Left ventricle myocardium superior (tissue), 1 donor: ENCODE measurements around the gene UPK3BL1. TPM values are rescaled to one million over a fixed set of nuclear protein-coding genes. Genes with fewer than 3 reads are reported as not detected.
"Not testable (repeated sequence)": the region's sequence is repeated elsewhere in the genome, so short reads cannot be mapped to it uniquely, and the experiment has no call there.

Experiments used
- ATAC-seq: fragments of 200-7000 bp; cut with Tn5 transposase; one replicate; pipeline ENCODE4 v1.9.1; 2020; ENCODE audit warnings: mild to moderate bottlenecking, moderate library complexity
- DNase-seq: peaks from one replicate; pipeline ENCODE4 v3.0.0-alpha.2; 2020
- intact Hi-C: fragments of 100-400 bp; cut with micrococcal nuclease; formaldehyde crosslinking; loops from one replicate; pipeline ENCODE4 v1.11.0; 2022
- total RNA-seq: library from RNA; stranded (reverse); fragmentation: NEBNext Ultra II Directional; extraction: Animal tissue kit (Norgen Biotek cat#: 25700); gene quantifications from one replicate; pipeline ENCODE4 v1.2.1, GENCODE V29; 2021
- donor health status: DM: no; HTN: yes; CAD: no; lungs with severe emphysema.

Gene UPK3BL1
- total RNA-seq, 1 donor from 2014 or later: 13.0 TPM

DNA sequence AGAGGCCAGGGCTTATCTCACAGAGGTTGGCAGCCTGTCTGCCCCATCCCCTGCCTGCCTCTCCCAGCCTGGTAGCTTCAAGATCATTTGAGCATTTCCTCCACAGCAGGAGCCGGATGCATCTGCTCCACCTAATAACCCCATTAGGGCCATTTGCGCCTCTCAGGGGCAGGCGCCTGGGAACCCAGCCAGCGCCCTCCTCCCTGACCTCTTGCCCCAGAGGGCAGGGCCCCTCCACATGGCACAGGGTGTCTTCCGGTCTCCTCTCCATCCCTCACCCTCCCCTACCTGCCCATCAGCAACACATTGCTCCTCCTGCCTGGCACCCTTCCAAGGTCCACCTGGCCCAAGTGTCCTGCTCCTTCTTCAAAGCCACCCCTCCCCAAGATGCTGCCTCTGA lies 7.2 kb downstream of the UPK3BL1 start:
- peak; percentile 12 for ATAC-seq
- DNase-seq, intact Hi-C loops: not testable (repeated sequence)

DNA sequence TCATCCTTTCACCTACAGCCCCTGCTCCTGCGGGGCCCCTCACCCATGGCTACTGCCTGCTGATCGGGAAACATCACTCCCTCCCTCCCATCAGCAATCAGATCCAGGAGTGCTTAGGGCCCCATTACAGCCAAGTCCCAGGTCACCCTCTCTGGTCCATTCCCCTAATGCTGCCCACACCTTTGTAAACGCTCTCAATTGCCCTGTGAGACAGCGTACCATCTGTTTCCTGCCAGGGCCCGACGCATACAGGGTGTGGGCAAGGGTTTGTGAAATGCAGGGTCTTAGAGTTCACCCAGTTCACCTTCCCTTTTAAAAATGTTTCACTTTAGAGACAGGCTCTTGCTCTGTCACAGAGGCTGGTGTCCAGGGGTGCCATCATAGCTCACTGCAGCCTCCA lies 8.3 kb downstream of the UPK3BL1 start:
- not testable (repeated sequence) for DNase-seq

DNA sequence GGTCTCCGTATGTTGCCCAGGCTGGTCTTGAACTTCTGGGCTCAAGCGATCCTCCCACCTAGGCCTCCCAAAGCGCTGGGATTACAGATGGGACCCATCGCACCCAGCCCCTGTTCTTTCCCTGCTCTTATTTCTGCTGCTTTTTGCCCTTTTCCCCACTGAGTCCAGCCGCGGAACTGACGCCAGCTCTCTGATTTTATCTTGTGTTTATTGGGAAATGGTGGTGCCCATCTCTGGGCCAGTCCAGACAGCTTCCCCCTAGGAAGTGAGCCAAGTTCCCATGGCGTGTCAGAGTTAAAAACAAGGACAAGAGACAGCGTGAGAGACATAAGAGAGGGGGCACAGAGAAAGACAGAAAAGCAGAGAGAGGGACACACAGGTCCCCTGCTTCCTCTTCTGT lies 12.0 kb downstream of the UPK3BL1 start:
- intact Hi-C loops, ATAC-seq: not testable (repeated sequence)
- peak; percentile 5 for DNase-seq

More for the DNA sequence above, 8.3 kb downstream of the UPK3BL1 start:
- ATAC-seq, intact Hi-C loops: not testable (repeated sequence)

DNA sequence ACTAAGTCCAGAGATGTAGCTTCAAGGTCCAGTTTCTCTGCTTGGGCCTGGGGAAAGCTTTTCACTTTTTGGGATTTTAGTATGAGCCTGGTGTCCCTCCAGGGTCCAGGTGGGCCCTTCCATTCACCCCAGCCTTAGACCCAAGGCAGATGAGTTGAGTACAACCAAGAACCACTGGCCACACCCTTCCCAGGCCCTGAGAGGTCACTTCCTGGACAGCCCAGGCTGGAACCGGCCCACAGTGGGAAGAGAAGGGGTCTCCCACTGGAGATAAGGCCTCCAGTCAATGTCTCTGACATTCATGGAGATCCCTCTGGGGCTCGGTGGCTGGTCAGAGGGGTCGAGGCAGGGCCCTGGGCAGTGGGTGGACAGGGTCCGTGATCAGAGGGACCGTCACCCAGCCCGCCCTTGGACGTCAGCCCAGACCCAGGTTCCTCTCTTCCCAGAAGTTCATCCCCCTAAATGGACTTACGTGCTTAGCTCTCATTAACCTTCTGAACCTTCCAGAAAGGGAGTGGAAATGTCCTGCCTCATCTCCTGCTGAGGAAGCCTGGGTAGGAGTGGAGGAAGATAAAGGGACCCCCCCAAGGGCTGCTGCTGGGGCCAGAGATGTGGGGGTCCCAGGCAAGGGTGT lies 15.2 kb downstream of the UPK3BL1 start:
- ATAC-seq: peak; percentile 35
- intact Hi-C loops, DNase-seq: not testable (repeated sequence)

DNA sequence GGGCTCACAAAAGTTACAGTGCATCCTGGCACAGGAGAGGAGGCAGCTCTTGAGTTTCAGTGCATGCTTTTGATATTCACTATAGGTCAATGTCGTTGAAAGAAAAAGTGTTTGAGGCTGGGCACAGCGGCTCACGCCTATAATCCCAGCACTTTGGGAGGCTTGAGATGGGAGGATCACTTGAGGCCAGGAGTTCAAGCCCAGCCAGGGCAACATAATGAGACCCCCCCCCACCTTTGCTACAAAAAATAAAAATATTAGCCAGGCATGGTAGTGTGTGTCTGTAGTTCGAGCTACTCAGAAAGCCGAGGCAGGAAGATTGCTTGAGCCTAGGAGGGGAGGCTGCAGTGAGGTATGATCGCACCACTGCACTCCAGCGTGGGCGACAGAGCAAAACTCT lies 24.5 kb downstream of the UPK3BL1 start:
- ATAC-seq, DNase-seq, intact Hi-C loops: not testable (repeated sequence)

DNA sequence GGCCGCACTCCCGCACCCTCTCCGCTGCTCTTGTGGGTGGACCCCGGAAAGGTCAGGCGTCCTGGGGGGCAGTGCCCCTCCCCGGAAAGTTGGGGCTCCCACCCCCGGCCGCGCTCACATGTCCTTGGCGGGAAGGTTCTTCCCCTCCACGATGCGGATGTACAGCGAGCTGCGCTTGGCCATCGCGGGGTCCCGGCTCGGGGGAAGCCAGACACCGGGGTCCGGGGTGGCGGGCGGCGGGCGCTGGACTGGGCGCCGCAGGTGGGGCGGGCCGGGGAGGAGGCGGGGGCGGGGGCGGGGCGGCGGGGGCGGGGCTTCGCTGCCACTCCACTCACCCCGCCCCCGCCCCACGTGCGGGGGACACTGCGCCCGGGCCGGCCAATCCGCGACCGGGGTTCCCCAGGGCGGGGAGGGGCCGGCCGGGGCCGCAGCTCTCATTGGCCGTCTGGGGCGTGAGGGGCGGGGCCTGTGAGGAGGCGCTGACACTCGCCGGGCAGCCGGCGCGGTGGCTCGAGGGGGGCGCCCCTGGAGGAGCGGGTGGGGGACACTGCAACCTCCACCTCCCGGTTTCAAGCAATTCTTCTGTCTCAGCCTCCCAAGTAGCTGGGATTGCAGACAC lies 26.0 kb downstream of the UPK3BL1 start, which contains the start of gene RASA4:
Gene RASA4, minus strand, starts transcription at position 250 of the 619 bp plus-strand sequence. Its CDS starts 67 bp downstream, at position 183.
- DNase-seq (peak; percentile 77), ATAC-seq (peak; percentile 92)
- intact Hi-C loops: not testable (repeated sequence)

DNA sequence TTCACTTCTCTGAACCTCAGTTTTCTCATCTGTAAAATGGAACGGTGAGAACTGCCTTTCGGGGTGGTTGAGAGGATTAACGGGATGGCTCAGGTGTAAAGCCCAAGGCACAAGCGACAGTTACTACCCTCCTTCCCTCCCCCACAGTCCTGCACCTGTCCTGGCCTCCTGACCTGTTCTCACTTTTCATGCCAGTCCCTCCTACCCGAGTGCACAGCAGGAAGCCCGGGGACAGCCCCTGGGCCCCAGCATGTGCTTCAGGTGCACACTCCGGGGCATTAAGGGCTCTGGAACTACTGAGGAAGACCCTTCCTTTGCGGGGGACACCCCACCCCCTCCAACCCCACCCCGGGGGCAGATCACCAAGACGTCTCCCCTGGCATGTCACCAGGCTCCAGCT lies 26.7 kb downstream of the UPK3BL1 start:
- ATAC-seq, intact Hi-C loops, DNase-seq: not testable (repeated sequence)

DNA sequence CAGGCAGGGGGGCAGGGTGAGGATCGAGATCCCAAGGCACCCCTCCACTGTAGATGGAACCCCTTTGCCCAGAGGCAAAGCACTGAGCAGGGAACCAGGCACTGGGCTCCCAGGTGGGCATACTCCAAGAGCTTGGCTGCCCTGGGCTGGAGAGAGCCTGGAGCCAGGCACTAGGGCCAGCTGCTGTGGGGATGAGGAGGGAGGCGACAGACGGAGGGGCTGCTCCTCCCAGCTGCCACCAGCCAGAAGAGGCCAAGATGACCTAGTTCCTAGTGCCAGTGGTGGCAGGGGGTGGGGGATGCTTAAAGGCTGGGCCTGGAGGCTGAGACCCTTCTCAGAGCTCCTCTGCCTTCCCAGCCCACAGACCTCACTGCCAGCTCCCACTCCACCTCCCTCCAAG lies 27.7 kb downstream of the UPK3BL1 start:
- DNase-seq, intact Hi-C loops, ATAC-seq: not testable (repeated sequence)

DNA sequence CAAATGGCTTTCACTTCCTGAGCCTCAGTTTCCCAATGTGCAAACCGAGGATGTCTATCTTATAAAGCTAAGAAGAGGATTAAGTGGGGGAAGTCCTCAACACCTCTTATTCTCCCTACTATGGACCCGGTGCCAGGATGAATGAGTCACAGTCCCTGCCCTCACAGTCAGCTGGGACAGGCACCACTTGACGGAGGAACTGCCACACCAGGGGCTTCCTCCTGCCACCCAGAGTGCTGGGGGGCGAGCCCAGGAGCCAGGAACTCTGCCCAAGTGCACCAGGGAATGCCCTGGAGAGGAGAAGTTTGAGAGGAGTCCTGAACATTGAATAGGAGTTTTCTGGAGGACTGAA lies 28.3 kb downstream of the UPK3BL1 start:
- intact Hi-C loops, DNase-seq: not testable (repeated sequence)
- peak; percentile 5 for ATAC-seq

DNA sequence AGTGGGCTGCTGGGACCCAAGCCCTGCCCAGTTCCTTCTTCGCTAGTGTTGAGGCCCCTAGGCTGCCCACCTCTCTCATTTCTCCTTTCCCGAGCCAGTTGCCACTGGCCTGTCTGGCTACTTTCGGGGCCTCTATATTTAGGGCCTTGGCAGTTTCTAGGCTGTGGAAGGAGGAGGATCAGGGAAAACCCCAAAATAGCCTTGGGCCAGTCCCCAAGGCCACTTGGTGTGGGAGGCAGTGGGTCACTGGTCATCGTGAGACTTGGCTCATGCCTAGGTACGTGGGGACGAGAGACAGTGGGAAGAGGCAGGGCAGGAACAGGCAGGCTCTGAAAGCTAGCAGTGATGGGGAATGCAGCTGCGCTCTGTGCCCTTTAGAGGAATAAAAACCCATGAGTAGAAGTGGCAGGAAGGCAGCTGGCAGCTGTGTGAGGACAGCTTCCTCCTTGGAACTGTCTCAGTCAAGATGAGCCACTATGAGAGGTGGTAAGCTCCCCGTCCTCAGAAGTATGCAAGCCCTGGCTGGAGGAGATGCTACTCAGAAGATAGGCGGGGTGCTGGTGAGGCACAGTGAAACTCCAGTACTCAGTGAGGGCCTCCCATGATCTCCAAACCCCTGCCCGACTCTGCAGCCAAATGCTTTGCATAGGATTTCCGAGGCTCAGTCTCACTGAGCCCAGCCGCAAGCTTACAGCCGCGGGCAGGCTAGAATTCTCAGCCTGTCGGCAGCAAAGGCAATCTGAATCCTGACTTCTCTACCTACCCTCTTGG lies 28.8 kb downstream of the UPK3BL1 start:
- peak; percentile 28 for DNase-seq
- intact Hi-C loops, ATAC-seq: not testable (repeated sequence)

DNA sequence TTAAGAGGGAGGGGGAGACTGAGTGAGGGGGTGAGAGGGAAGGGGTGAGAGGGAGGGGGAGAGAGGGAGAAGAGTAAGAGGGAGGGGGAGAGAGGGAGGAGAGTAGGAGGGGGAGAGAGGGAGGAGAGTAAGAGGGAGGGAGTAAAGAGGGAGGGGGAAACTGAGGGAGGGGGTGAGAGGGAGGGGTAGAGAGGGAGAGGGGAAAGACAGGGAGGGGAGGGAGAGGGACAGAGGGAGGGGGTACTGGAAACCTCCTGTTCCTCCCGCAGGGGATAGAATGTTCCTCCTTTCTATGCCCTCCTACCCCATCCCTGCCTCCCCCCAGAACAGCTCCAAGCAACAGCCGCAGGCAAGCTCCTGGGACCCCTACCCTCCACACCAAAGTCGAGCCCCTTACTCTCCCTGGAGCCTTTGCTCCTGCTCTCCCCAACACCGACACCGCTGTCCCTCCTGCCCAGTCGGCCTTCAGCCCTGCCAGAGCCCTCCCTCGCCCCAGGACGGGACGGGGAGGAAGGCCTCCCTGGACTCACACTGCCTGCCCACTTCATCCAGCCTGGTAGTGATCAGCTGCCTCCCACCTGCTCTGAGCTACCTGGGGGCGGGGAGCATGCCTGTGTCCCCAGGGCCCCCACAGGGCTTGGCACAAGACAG lies 30.8 kb downstream of the UPK3BL1 start:
- ATAC-seq: peak; percentile 1

DNA sequence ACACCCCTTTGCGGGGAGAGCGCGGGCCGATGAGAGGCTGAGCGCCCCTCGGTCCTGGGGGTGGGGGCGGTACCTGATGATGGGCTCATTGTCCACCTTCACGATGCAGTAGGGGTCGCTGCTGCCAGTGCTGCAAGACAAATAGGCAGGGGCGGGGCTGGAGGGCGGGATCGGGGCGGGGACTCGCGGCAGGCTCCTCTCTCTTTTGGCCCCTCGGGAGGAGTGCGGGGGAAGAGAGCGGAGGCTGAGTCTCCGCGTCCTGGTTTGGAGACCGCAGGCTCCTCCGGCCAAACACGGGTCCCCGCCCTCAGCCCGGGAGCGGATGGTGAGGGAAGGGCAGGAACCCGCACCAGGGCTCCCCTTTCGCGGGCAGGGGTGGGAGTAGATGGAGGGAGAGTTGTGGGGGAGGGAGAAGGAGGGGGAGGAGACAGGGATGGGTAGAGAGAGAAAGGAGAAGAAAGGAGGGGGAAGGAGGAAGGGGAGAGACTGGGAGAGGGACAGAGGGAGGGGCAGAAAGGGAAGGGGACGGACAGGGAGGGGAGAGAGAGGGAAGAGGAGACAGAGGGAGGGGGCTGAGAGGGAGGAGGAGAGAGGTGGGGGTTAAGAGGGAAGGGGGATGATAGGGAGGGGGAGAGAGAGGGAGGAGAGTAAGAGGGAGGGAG lies 31.4 kb downstream of the UPK3BL1 start:
- DNase-seq, intact Hi-C loops: not testable (repeated sequence)
- ATAC-seq: peak; percentile 77

More for the DNA sequence above, 30.8 kb downstream of the UPK3BL1 start:
- peak; percentile 57 for DNase-seq
- intact Hi-C loops: not testable (repeated sequence)

DNA sequence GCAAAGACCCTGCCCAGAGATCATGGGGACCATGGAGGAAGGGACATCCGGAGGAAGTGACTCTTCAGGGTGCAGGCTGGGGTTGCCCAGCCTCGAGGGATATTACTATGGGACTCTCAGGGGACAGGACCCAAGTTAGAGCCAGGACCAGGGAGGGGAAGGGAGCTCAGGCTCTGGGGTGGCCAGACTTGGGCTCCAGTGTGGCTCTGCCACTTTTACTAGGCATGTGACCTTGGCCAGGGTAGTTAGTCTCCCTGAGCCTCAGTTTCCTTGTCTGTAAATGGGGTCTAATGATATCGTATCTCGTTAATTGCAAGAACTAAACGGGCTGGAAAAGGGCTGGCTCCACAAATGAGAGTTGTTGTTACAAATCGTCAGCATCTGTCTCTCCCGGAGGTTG lies 32.1 kb downstream of the UPK3BL1 start:
- intact Hi-C loops, ATAC-seq: not testable (repeated sequence)
- peak; percentile 26 for DNase-seq

DNA sequence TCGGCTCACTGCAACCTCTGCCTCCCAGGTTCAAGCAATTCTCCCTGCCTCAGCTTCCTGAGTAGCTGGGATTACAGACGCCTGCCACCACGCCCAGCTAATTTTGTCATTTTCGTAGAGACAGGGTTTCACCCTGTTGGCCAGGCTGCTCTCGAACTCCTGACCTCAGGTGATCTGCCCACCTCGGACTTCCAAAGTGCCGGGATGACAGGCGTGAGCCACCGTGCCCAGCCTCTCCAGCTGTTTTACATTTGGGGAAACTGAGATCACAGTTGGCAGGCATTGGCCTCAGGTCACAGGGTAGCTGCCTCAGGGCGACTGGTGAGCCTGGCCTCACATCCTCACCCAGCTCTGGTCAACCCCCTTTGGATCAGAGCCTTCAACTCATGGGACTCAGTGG lies 32.9 kb downstream of the UPK3BL1 start:
- DNase-seq: peak; percentile 8
- ATAC-seq, intact Hi-C loops: not testable (repeated sequence)

DNA sequence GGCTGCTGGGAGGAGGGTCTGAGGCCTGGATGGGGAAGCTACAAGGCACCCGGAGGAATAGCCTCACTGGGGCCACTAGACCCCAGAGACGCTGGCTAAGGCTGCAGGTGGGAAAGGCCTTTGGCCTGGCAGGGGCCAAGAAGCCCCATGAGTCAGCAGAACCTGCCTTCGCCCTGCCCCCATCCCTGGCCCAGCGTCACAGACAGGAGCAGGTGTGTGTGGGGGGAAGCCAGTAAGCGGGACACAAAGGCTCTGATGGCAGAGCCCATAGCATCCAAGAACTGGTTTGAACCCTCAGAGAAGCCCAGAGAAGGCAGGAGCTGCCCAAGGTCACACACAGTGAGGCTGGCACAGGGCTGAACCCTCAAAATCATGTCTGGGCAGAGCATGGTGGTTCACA lies 35.7 kb downstream of the UPK3BL1 start:
- DNase-seq, ATAC-seq: not testable (repeated sequence)

DNA sequence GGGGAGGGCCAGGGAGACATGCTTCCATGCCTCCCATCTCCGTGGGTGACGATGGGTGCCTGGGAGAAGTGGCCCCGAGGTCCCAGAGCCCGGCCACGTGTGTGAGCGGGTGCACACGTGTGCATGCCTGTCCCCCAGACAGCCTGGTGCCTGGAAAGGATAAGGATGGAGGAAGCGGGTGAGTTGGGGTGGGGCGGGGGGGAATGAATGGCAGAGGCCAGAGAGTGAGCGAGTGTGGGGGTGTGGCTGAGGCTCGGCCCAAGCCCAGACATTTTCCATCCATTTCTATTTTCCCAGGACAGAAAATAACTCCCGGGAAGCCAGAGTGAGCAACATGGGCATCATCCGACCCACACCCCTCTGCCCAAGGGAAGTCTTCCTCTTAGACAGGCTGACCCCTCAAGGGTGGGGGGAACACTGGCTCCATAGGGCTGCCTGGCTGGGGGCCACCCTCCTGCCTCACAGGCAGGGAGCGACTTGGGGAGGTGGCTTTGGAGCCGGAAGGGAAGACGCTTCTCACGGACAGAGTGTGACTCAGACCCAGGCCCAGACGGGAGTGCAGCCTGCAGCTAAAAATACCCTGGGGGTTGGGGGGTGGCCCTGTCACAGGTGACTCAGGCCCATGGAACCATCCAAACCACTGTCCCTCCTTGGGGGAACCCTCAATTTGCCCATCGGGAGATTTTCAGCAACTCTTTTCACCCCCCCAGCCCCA lies 38.0 kb downstream of the UPK3BL1 start:
- intact Hi-C loops, DNase-seq: not testable (repeated sequence)
- ATAC-seq: peak; percentile 26

More for the DNA sequence above, 35.7 kb downstream of the UPK3BL1 start:
- intact Hi-C loops: not testable (repeated sequence)

DNA sequence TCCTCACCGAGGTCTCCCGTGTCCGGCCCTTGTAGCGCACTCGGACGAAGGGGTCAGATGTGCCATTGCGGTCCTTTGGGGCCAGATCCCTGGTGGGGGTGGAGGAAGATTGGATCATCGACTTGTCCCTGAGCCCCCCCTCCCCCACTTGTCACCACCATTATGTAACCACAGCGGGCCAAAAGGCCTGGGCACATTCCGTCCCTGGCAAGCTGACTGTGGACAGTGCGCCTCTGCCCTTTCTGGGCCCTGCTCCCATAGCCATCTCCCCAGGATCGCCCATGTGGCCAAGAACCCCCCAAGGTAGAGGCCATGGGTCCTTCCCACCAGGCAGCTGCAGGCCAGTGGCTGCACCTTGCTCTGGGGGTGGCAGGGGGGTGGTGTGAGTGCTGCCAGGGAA lies 40.3 kb downstream of the UPK3BL1 start:
- intact Hi-C loops, ATAC-seq: not testable (repeated sequence)

DNA sequence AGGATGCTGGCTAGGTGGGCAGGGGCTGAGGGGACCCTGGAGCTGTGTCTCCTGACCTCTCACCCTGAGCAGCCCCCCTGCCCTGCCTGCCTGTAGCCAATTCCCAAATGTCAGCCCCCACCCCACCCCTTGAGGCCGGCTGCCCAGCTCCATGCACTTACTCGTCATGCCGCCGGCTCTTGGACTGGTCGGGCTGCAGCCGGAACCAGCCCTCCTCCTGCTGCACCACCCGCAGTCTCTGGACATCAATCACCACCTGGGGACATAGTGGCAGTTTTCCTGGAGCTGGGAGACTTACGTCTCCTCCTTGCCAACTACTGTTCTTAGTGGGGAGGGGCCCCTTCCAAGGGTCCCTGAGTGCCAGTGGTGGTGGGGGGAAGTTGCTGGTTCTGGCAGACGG lies 42.9 kb downstream of the UPK3BL1 start:
- intact Hi-C loops, ATAC-seq, DNase-seq: not testable (repeated sequence)

More for the DNA sequence above, 40.3 kb downstream of the UPK3BL1 start:
- not testable (repeated sequence) for DNase-seq
